WERI-Rb-1 (cell line): ENCODE measurements around the gene ADCY5.

ENCODE experiments used
- DNase-seq: peaks from one replicate; pipeline ENCODE4 v3.0.0-alpha.2; 2020
- H3K27ac ChIP-seq: fragments of 250-450 bp; sonication (Bioruptor Pico); 2 replicates; pipeline ENCODE4 v1.5.1; 2020; ENCODE audit warnings: mild to moderate bottlenecking, moderate library complexity
- H3K27me3 ChIP-seq: fragments of 250-450 bp; sonication (Bioruptor Pico); 2 replicates; pipeline ENCODE4 v1.5.1; 2021; ENCODE audit warnings: mild to moderate bottlenecking, low read depth, moderate library complexity; ENCODE audit not compliant: insufficient read depth, severe bottlenecking
- H3K36me3 ChIP-seq: fragments of 250-450 bp; sonication (Bioruptor Pico); 2 replicates; pipeline ENCODE4 v1.5.1; 2020; ENCODE audit warnings: mild to moderate bottlenecking, moderate library complexity
- H3K4me3 ChIP-seq: 2 replicates; pipeline ENCODE4 v1.5.1; 2011; ENCODE audit warnings: low read depth, mild to moderate bottlenecking, control low read depth, low read length
- H3K9me3 ChIP-seq: fragments of 250-450 bp; sonication (Bioruptor Pico); 2 replicates; pipeline ENCODE4 v1.5.1; 2021; ENCODE audit warnings: mild to moderate bottlenecking, moderate library complexity; ENCODE audit not compliant: severe bottlenecking
- TF ChIP-seq, protein P1 (sequence below): IDR thresholded peaks from 2 replicates; pipeline ENCODE4 v1.5.1; 2011; ENCODE audit warnings: low read depth, mild to moderate bottlenecking, control low read depth, inconsistent platforms, low read length

The ADCY5 gene

DNA sequence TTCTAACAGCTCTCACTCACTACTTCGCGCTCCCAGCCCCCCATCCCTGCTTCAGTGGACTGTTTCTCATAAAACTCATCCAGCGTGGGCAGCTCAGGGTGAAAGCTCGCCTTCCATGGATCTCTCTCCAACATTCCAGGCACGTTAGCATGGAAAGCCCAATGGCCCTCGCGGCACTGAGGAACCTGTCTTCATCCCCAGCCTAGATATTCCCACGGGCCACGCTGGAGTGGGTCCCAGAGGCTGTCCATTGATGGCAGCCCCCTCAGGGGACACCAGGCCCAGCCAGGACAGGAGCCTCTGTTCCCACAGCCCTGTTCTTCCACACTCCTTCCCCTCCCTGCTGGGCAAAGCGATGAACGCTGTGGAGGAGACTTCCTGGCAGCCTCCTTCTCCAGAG, 126.0 kb downstream of the ADCY5 start:
- DNase-seq: no peak
- H3K36me3 ChIP-seq: no peaks in the 10 kb centered on the region
- no peaks in the 10 kb centered on the region for H3K9me3 ChIP-seq
- no peak overlapping the region for H3K4me3 ChIP-seq
- H3K27me3 ChIP-seq: no peaks in the 10 kb centered on the region
- no peak overlapping the region for H3K27ac ChIP-seq
- TF ChIP-seq, protein P1, sequence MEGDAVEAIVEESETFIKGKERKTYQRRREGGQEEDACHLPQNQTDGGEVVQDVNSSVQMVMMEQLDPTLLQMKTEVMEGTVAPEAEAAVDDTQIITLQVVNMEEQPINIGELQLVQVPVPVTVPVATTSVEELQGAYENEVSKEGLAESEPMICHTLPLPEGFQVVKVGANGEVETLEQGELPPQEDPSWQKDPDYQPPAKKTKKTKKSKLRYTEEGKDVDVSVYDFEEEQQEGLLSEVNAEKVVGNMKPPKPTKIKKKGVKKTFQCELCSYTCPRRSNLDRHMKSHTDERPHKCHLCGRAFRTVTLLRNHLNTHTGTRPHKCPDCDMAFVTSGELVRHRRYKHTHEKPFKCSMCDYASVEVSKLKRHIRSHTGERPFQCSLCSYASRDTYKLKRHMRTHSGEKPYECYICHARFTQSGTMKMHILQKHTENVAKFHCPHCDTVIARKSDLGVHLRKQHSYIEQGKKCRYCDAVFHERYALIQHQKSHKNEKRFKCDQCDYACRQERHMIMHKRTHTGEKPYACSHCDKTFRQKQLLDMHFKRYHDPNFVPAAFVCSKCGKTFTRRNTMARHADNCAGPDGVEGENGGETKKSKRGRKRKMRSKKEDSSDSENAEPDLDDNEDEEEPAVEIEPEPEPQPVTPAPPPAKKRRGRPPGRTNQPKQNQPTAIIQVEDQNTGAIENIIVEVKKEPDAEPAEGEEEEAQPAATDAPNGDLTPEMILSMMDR: no peak

DNA sequence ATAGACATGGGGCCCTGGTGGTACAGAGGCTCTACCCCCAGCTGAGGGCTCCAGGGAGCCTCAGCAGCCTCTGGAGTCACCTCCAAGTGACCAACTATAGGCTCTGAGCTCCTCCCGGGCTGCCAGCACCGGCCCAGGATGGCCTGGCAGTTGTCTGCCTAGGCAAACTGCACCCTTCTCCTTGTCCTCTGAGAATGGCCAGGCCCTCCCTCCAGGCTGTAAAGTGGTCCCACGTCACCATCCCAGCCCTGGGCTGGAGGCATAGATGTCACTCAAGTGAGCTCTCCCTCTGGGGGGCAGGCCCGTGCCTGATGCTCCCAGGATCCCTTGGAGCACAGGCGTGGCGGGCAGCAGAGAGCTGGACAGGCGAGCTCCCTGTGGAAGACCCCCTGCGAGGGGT, 127.1 kb downstream of the ADCY5 start:
- Histone ChIP-seq H3K4me3 (no peak overlapping the region), H3K9me3 (no peaks in the 10 kb centered on the region), H3K27ac (no peak overlapping the region), H3K36me3 (no peaks in the 10 kb centered on the region), H3K27me3 (no peaks in the 10 kb centered on the region)
- TF ChIP-seq, protein P1: no peak
- no peak for DNase-seq

DNA sequence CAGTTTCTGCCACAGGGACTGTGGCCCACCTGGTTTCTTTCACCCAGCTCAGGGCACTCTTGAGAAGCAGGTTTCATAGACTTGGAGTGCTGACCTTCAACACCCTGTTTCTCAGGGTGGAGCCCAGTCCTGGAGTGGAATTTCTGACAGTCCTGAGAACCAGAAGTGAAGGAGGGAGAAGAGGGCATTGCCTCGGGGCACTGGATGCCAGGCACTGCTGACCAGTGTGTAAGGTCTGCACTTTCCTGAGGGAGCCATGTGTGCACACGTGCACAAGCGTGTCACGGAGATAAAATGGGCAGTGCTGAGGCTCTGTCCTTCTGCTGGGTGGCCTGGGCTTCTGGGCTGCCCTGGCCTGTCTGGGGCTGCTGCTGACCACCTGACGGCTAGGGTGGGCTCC, 128.7 kb downstream of the ADCY5 start:
- no peak overlapping the region for H3K4me3 ChIP-seq
- no peak for DNase-seq
- TF ChIP-seq, protein P1: no peak
- no peaks in the 10 kb centered on the region for H3K36me3 ChIP-seq
- no peaks in the 10 kb centered on the region for H3K27me3 ChIP-seq
- H3K9me3 ChIP-seq: no peaks in the 10 kb centered on the region
- no peak overlapping the region for H3K27ac ChIP-seq

DNA sequence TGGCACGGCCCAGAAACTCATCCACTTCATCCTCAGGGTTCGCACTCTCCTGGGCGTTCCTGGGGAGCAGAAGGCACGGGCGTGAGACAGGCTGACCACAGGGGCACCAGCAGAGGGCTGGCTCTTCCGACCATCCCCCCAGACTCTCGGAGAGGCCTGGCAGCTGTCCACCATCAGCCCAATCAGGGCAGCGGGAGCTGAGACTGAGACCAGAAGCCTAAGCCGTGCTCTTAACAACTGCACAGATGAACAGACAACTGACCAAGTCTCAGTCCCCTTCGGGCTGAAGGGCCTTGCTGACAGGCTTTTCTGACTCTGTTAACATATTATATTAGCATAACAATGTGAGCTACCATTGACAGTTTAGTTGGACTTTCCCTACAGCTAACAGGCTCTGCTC, 129.1 kb downstream of the ADCY5 start:
- Histone ChIP-seq H3K27me3 (no peaks in the 10 kb centered on the region), H3K27ac (no peak overlapping the region), H3K36me3 (no peaks in the 10 kb centered on the region), H3K4me3 (no peak overlapping the region), H3K9me3 (no peaks in the 10 kb centered on the region)
- TF ChIP-seq, protein P1: 0 out of 2 replicates have a peak, but pooled peaks have one; percentile 12
- peak; percentile 59 for DNase-seq

DNA sequence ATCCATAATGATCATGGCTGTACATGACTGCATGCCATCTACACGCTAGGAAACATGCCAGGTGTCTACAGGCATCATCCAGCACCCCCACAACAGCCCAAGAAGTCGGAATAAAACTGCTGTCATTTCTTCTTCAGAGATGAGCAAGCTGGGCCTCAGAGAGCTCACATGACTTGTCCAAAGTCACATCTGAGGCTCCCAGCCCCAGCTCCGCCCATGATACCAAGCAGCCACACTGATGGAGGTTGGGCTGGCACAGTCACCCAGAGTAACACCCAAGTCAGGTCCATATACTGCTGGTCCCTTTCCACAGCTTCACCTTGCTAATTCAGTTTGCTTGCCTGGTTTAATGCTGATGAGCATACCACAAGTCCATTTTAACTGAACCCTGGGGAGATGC, 130.5 kb downstream of the ADCY5 start:
- Histone ChIP-seq H3K27ac (no peak overlapping the region), H3K27me3 (no peaks in the 10 kb centered on the region), H3K4me3 (no peak overlapping the region), H3K36me3 (no peaks in the 10 kb centered on the region), H3K9me3 (no peaks in the 10 kb centered on the region)
- TF ChIP-seq, protein P1: no peak
- DNase-seq: no peak

DNA sequence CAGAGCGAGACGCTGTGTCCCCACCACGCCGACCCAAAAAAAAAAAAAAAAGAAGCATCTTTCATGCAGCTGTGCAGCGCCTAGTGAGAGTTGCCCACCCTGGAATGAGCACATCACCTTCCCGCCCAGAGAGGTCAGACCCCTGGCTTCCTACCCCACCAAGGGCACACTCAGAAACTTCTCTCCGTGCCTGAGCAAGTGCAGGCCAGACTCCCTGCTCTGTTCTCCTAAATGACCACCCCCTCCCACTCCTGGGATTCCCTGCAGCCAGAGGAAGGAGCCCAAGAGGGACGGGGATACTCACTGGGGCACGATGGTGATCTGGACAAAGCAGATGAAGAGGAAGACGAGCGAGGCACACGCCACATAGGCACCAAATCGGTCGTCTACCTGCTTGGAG, 131.2 kb downstream of the ADCY5 start:
- no peak for DNase-seq
- no peak overlapping the region for H3K27ac ChIP-seq

More for the DNA sequence above, 131.2 kb downstream of the ADCY5 start:
- no peaks in the 10 kb centered on the region for H3K27me3 ChIP-seq
- H3K36me3 ChIP-seq: no peaks in the 10 kb centered on the region
- no peak overlapping the region for H3K4me3 ChIP-seq
- TF ChIP-seq, protein P1: no peak
- no peaks in the 10 kb centered on the region for H3K9me3 ChIP-seq
